Activated naive CD4-positive, alpha-beta T cell treated with anti-CD3 and anti-CD28 coated beads for 36 hours (primary cell): Measurements from ENCODE around the gene DGKB. TPM values are rescaled to one million over a fixed set of nuclear protein-coding genes. Genes with fewer than 3 reads are reported as not detected.
"Not testable (repeated sequence)": the region's sequence is repeated elsewhere in the genome, so short reads cannot be mapped to it uniquely, and the experiment has no call there.

Experiments used
- CTCF ChIA-PET: fragments of 350-600 bp; sonication (Branson Sonifier 250); formaldehyde crosslinking; loops from one replicate; lab custom pipeline; 2021; ENCODE audit warnings: antibody characterized with exemption; lab: Charles Lee
- DNase-seq: peaks from one replicate; pipeline ENCODE4 v3.0.0-alpha.2; 2020
- H3K27ac Mint-ChIP-seq: one replicate; pipeline ENCODE4 v1.8.0; 2021; ENCODE audit warnings: mild to moderate bottlenecking, mixed read lengths
- H3K27me3 Mint-ChIP-seq: one replicate; pipeline ENCODE4 v1.8.0; 2021; ENCODE audit warnings: low read depth, mixed read lengths
- H3K36me3 Mint-ChIP-seq: one replicate; pipeline ENCODE4 v1.8.0; 2021; ENCODE audit warnings: low read depth, mixed read lengths
- H3K4me1 Mint-ChIP-seq: one replicate; pipeline ENCODE4 v1.8.0; 2021; ENCODE audit warnings: low read depth, mixed read lengths
- H3K4me3 Mint-ChIP-seq: one replicate; pipeline ENCODE4 v1.8.0; 2021; ENCODE audit warnings: mild to moderate bottlenecking, moderate library complexity, mixed read lengths
- H3K9me3 Mint-ChIP-seq: one replicate; pipeline ENCODE4 v1.8.0; 2021; ENCODE audit warnings: mixed read lengths
- intact Hi-C: fragments of 100-400 bp; cut with micrococcal nuclease; formaldehyde crosslinking; loops from one replicate; pipeline ENCODE4 v1.15.1; 2023
- total RNA-seq, 2 experiments: library from RNA; stranded (reverse); gene quantifications; one replicate each; pipeline ENCODE4 v1.2.3, GENCODE V29; 2021

DGKB gene
- total RNA-seq, 2 experiments from 2014 or later: not detected

- no peak overlapping the region for H3K27ac Mint-ChIP-seq
- CTCF ChIA-PET: no interaction called here
- no peak for DNase-seq
- H3K27me3 Mint-ChIP-seq: no peaks in the 10 kb centered on the region
- intact Hi-C loops: no loop called here
- peaks cover 2% of the 10 kb centered on the region for H3K9me3 Mint-ChIP-seq
- H3K4me3 Mint-ChIP-seq: no peak overlapping the region
- no peaks in the 10 kb centered on the region for H3K4me1 Mint-ChIP-seq
- no peaks in the 10 kb centered on the region for H3K36me3 Mint-ChIP-seq
These were observed 597.2 kb downstream of the DGKB start for GRCh38 chr7:14305233-14305866.

GRCh38 chr7:14303536-14303935 is 599.0 kb downstream of the DGKB start:
- no peak for DNase-seq
- H3K27me3 Mint-ChIP-seq: no peaks in the 10 kb centered on the region
- no peaks in the 10 kb centered on the region for H3K36me3 Mint-ChIP-seq
- no peak overlapping the region for H3K4me3 Mint-ChIP-seq
- CTCF ChIA-PET: no interaction called here
- H3K9me3 Mint-ChIP-seq: peaks cover 4% of the 10 kb centered on the region
- H3K4me1 Mint-ChIP-seq: no peaks in the 10 kb centered on the region
- intact Hi-C loops: no loop called here
- H3K27ac Mint-ChIP-seq: no peak overlapping the region

GRCh38 chr7:14294637-14295036 is 607.9 kb downstream of the DGKB start:
- no peaks in the 10 kb centered on the region for H3K4me1 Mint-ChIP-seq
- H3K9me3 Mint-ChIP-seq: peaks cover 13% of the 10 kb centered on the region
- CTCF ChIA-PET: no interaction called here
- H3K27ac Mint-ChIP-seq: no peak overlapping the region
- intact Hi-C loops: no loop called here
- no peak overlapping the region for H3K4me3 Mint-ChIP-seq
- H3K36me3 Mint-ChIP-seq: no peaks in the 10 kb centered on the region
- no peaks in the 10 kb centered on the region for H3K27me3 Mint-ChIP-seq
- DNase-seq: no peak

GRCh38 chr7:14293434-14293833 is 609.1 kb downstream of the DGKB start:
- intact Hi-C loops: no loop called here
- DNase-seq: no peak
- Mint-ChIP-seq H3K36me3 (no peaks in the 10 kb centered on the region), H3K27me3 (no peaks in the 10 kb centered on the region), H3K4me1 (no peaks in the 10 kb centered on the region), H3K4me3 (no peak overlapping the region), H3K27ac (no peak overlapping the region), H3K9me3 (peaks cover 9% of the 10 kb centered on the region)
- CTCF ChIA-PET: no interaction called here

GRCh38 chr7:14292737-14293136 is 609.8 kb downstream of the DGKB start:
- Mint-ChIP-seq H3K36me3 (no peaks in the 10 kb centered on the region), H3K4me1 (no peaks in the 10 kb centered on the region), H3K4me3 (no peak overlapping the region), H3K27ac (no peak overlapping the region), H3K27me3 (no peaks in the 10 kb centered on the region), H3K9me3 (peaks cover 8% of the 10 kb centered on the region)
- intact Hi-C loops: no loop called here
- CTCF ChIA-PET: no interaction called here
- DNase-seq: no peak

GRCh38 chr7:14289957-14290356 is 612.6 kb downstream of the DGKB start:
- H3K4me1 Mint-ChIP-seq: no peaks in the 10 kb centered on the region
- CTCF ChIA-PET: no interaction called here
- no peak overlapping the region for H3K27ac Mint-ChIP-seq
- H3K9me3 Mint-ChIP-seq: no peaks in the 10 kb centered on the region
- no peaks in the 10 kb centered on the region for H3K27me3 Mint-ChIP-seq
- no peak overlapping the region for H3K4me3 Mint-ChIP-seq
- intact Hi-C loops: no loop called here
- H3K36me3 Mint-ChIP-seq: no peaks in the 10 kb centered on the region
- no peak for DNase-seq

GRCh38 chr7:14288701-14289100 is 613.9 kb downstream of the DGKB start:
- H3K36me3 Mint-ChIP-seq: no peaks in the 10 kb centered on the region
- H3K27ac Mint-ChIP-seq: no peak overlapping the region
- H3K9me3 Mint-ChIP-seq: no peaks in the 10 kb centered on the region
- CTCF ChIA-PET: no interaction called here
- H3K4me3 Mint-ChIP-seq: no peak overlapping the region
- no peaks in the 10 kb centered on the region for H3K4me1 Mint-ChIP-seq
- intact Hi-C loops: no loop called here
- no peaks in the 10 kb centered on the region for H3K27me3 Mint-ChIP-seq
- DNase-seq: no peak

- peaks cover 2% of the 10 kb centered on the region for H3K9me3 Mint-ChIP-seq
- intact Hi-C loops: no loop called here
These were observed 615.2 kb downstream of the DGKB start for GRCh38 chr7:14287398-14287797.

GRCh38 chr7:14286036-14286435 is 616.5 kb downstream of the DGKB start:
- H3K36me3 Mint-ChIP-seq: no peaks in the 10 kb centered on the region
- no peak for DNase-seq
- no peaks in the 10 kb centered on the region for H3K4me1 Mint-ChIP-seq
- no peaks in the 10 kb centered on the region for H3K27me3 Mint-ChIP-seq
- intact Hi-C loops: no loop called here
- peaks cover 2% of the 10 kb centered on the region for H3K9me3 Mint-ChIP-seq
- CTCF ChIA-PET: no interaction called here
- no peak overlapping the region for H3K27ac Mint-ChIP-seq
- no peak overlapping the region for H3K4me3 Mint-ChIP-seq

More at GRCh38 chr7:14287398-14287797, 615.2 kb downstream of the DGKB start:
- DNase-seq: no peak
- CTCF ChIA-PET: no interaction called here
- H3K36me3 Mint-ChIP-seq: no peaks in the 10 kb centered on the region
- no peak overlapping the region for H3K4me3 Mint-ChIP-seq
- H3K4me1 Mint-ChIP-seq: no peaks in the 10 kb centered on the region
- H3K27ac Mint-ChIP-seq: no peak overlapping the region
- H3K27me3 Mint-ChIP-seq: no peaks in the 10 kb centered on the region

GRCh38 chr7:14279065-14279871 is 623.3 kb downstream of the DGKB start:
- H3K4me3 Mint-ChIP-seq, H3K27me3 Mint-ChIP-seq, H3K4me1 Mint-ChIP-seq, H3K27ac Mint-ChIP-seq, CTCF ChIA-PET, H3K36me3 Mint-ChIP-seq, DNase-seq, H3K9me3 Mint-ChIP-seq, intact Hi-C loops: not testable (repeated sequence)

- DNase-seq: no peak
- H3K27me3 Mint-ChIP-seq: no peaks in the 10 kb centered on the region
- intact Hi-C loops: no loop called here
- no peak overlapping the region for H3K27ac Mint-ChIP-seq
- no peak overlapping the region for H3K4me3 Mint-ChIP-seq
- no peaks in the 10 kb centered on the region for H3K36me3 Mint-ChIP-seq
- CTCF ChIA-PET: interaction anchor here (0.9 kb wide), 1 partner anchor 417 kb away, joined by 3 read pairs; no protein-coding TSS in a partner anchor
- no peaks in the 10 kb centered on the region for H3K9me3 Mint-ChIP-seq
- H3K4me1 Mint-ChIP-seq: no peaks in the 10 kb centered on the region
These were observed 627.2 kb downstream of the DGKB start for GRCh38 chr7:14275356-14275755.

- Mint-ChIP-seq H3K27me3 (no peaks in the 10 kb centered on the region), H3K4me3 (no peak overlapping the region), H3K4me1 (no peaks in the 10 kb centered on the region), H3K27ac (no peak overlapping the region), H3K9me3 (no peaks in the 10 kb centered on the region), H3K36me3 (no peaks in the 10 kb centered on the region)
- intact Hi-C loops: no loop called here
- DNase-seq: no peak
- CTCF ChIA-PET: no interaction called here
These were observed 631.1 kb downstream of the DGKB start for GRCh38 chr7:14271441-14271840.

GRCh38 chr7:14270099-14270498 is 632.5 kb downstream of the DGKB start:
- no peaks in the 10 kb centered on the region for H3K9me3 Mint-ChIP-seq
- intact Hi-C loops: no loop called here
- no peak overlapping the region for H3K4me3 Mint-ChIP-seq
- no peaks in the 10 kb centered on the region for H3K36me3 Mint-ChIP-seq
- CTCF ChIA-PET: interaction anchor here (0.5 kb wide), 1 partner anchor 418 kb away, joined by 4 read pairs; no protein-coding TSS in a partner anchor
- H3K27me3 Mint-ChIP-seq: no peaks in the 10 kb centered on the region
- no peaks in the 10 kb centered on the region for H3K4me1 Mint-ChIP-seq
- no peak for DNase-seq
- H3K27ac Mint-ChIP-seq: no peak overlapping the region
